Gastroesophageal sphincter (tissue), 4 donors: ENCODE results near the gene CTNS. TPM values are rescaled to one million over a fixed set of nuclear protein-coding genes. Genes with fewer than 3 reads are reported as not detected.

Experiments
- ATAC-seq: fragments of 150-250 bp; one replicate; pipeline ENCODE4 v1.9.1; 2016; ENCODE audit warnings: mild to moderate bottlenecking, moderate library complexity
- H3K27ac ChIP-seq, 4 donors: fragments of 200-600 bp; sonication (generic) in 3 of 4; 1 replicate in 3 of 4; 2 replicates in 1 of 4; pipeline ENCODE4 v1.5.1; 2016 to 2019
- H3K27me3 ChIP-seq: fragments of 200-600 bp; sonication (generic); one replicate; pipeline ENCODE4 v1.5.1; 2019
- H3K36me3 ChIP-seq, 2 donors: fragments of 200-600 bp; sonication (generic); one replicate each; pipeline ENCODE4 v1.5.1; 2019; ENCODE audit warnings: control low read depth in 1 of 2
- H3K4me1 ChIP-seq, 3 donors: fragments of 200-600 bp; sonication (generic); 1 replicate in 2 of 3; 2 replicates in 1 of 3; pipeline ENCODE4 v1.5.1; 2016 to 2019; ENCODE audit warnings: control low read depth in 2 of 3
- H3K4me3 ChIP-seq, 2 donors: fragments of 200-600 bp; sonication (generic); one replicate each; pipeline ENCODE4 v1.5.1; 2019; ENCODE audit warnings: mild to moderate bottlenecking in 1 of 2, moderate library complexity in 1 of 2
- H3K9me3 ChIP-seq, 3 donors: fragments of 200-600 bp; sonication (generic); one replicate each; pipeline ENCODE4 v1.5.1; 2017 to 2019; ENCODE audit warnings: control low read depth in 2 of 3
- CTCF ChIP-seq, 4 experiments: fragments of 200-600 bp in 2 of 4; fragments of 450-650 bp in 2 of 4; sonication (generic) in 1 of 4; IDR thresholded peaks; one replicate each; pipeline ENCODE4 v1.5.1; 2017 to 2019; ENCODE audit warnings: antibody characterized with exemption in 4 of 4, mild to moderate bottlenecking in 2 of 4, moderate library complexity in 2 of 4
- EP300 ChIP-seq: sonication (generic); formaldehyde crosslinking; IDR thresholded peaks from one replicate; pipeline ENCODE4 v1.6.1; 2017; ENCODE audit warnings: antibody characterized with exemption, mild to moderate bottlenecking
- POLR2A ChIP-seq, 2 donors: fragments of 450-650 bp; IDR thresholded peaks; one replicate each; pipeline ENCODE4 v1.6.1; 2017; ENCODE audit warnings: antibody characterized with exemption in 2 of 2, mild to moderate bottlenecking in 2 of 2, moderate library complexity in 1 of 2
- POLR2AphosphoS5 ChIP-seq: sonication (generic); formaldehyde crosslinking; IDR thresholded peaks from one replicate; pipeline ENCODE4 v1.6.1; 2017; ENCODE audit warnings: antibody characterized with exemption
- WGBS, 2 donors: methylation state at CpG; one replicate each; pipeline ENCODE4 v1.1.5; 2018; ENCODE audit warnings: low coverage in 1 of 2; 5-methylcytosine and 5-hydroxymethylcytosine counted together
- total RNA-seq, 4 donors: library from RNA; depleted of rRNA; stranded (reverse); fragments of >200 nt; gene quantifications; one replicate each; pipeline ENCODE4 v1.1.0, GENCODE V29; 2016

CTNS gene
- total RNA-seq, 4 donors from 2014 or later = 14.8 to 20.5 (median 17.8) TPM

- no CpG with 5 or more reads among the region's 5 CpGs for WGBS, 2 donors
- ATAC-seq = no peak
- Histone ChIP-seq H3K27ac (no peak overlapping the region), H3K4me1 (peaks cover 0 to 7% (median 0%) of the 10 kb centered on the region in 3 donors), H3K9me3 (no peaks in the 10 kb centered on the region), H3K4me3 (no peak overlapping the region), H3K27me3 (no peaks in the 10 kb centered on the region), H3K36me3 (peaks cover 0 to 83% of the 10 kb centered on the region in 2 donors)
- TF ChIP-seq CTCF (IDR thresholded peaks at IDR 0.05) (no peak), POLR2A (IDR thresholded peaks at IDR 0.05) (no peak), EP300 (no peak), POLR2AphosphoS5 (no peak)
Measured at GRCh38 chr17:3645310-3645709, 8.8 kb downstream of the CTNS start.

GRCh38 chr17:3647251-3647650 is 10.7 kb downstream of the CTNS start:
- Histone ChIP-seq H3K27me3 (no peaks in the 10 kb centered on the region), H3K27ac (no peak overlapping the region), H3K4me1 (peaks cover 0 to 7% (median 0%) of the 10 kb centered on the region in 3 donors), H3K9me3 (no peaks in the 10 kb centered on the region), H3K4me3 (no peak overlapping the region), H3K36me3 (peaks cover 0 to 81% of the 10 kb centered on the region in 2 donors)
- no peak for ATAC-seq
- TF ChIP-seq CTCF (IDR thresholded peaks at IDR 0.05) = no peak
- no peak for TF ChIP-seq POLR2AphosphoS5
- no peak for TF ChIP-seq POLR2A (IDR thresholded peaks at IDR 0.05)
- no peak for TF ChIP-seq EP300
- WGBS, 2 donors = 89% methylated on average over 3 of the region's 12 CpGs; no CpG with 5 or more reads in 1 of the 2 donors

GRCh38 chr17:3647769-3648555 is 11.4 kb downstream of the CTNS start:
- Histone ChIP-seq H3K9me3 (no peaks in the 10 kb centered on the region), H3K27me3 (no peaks in the 10 kb centered on the region), H3K4me1 (peaks cover 0 to 7% (median 0%) of the 10 kb centered on the region in 3 donors), H3K36me3 (peaks cover 0 to 74% of the 10 kb centered on the region in 2 donors), H3K4me3 (no peak overlapping the region), H3K27ac (no peak overlapping the region)
- 62 to 87% methylated on average over 8 of the region's 20 CpGs for WGBS, 2 donors
- no peak for ATAC-seq
- TF ChIP-seq EP300 (no peak), CTCF (IDR thresholded peaks at IDR 0.05) (peak in 2 of 4 experiments; percentile 22 to 42)

- no peak for TF ChIP-seq POLR2AphosphoS5
- no peak for TF ChIP-seq CTCF (IDR thresholded peaks at IDR 0.05)
- no peak for TF ChIP-seq POLR2A (IDR thresholded peaks at IDR 0.05)
- no peak for TF ChIP-seq EP300
- no peak overlapping the region for H3K27ac ChIP-seq
- H3K27me3 ChIP-seq = no peaks in the 10 kb centered on the region
- 89% methylated on average over 2 of the region's 11 CpGs; no CpG with 5 or more reads in 1 of the 2 donors for WGBS, 2 donors
- peaks cover 0 to 29% of the 10 kb centered on the region in 2 donors for H3K36me3 ChIP-seq
- H3K4me3 ChIP-seq = no peak overlapping the region
- no peaks in the 10 kb centered on the region for H3K9me3 ChIP-seq
- ATAC-seq = no peak
- H3K4me1 ChIP-seq = peaks cover 0 to 29% (median 19%) of the 10 kb centered on the region in 3 donors
Measured at GRCh38 chr17:3655766-3656165, 19.2 kb downstream of the CTNS start.

- H3K9me3 ChIP-seq = no peaks in the 10 kb centered on the region
- 94% methylated on average over 10 of the region's 16 CpGs; no CpG with 5 or more reads in 1 of the 2 donors for WGBS, 2 donors
- H3K36me3 ChIP-seq = peaks cover 0 to 31% of the 10 kb centered on the region in 2 donors
- peaks cover 0 to 34% (median 19%) of the 10 kb centered on the region in 3 donors for H3K4me1 ChIP-seq
- ATAC-seq = no peak
- no peaks in the 10 kb centered on the region for H3K27me3 ChIP-seq
- no peak overlapping the region for H3K27ac ChIP-seq
- no peak for TF ChIP-seq POLR2AphosphoS5
- no peak for TF ChIP-seq CTCF (IDR thresholded peaks at IDR 0.05)
- TF ChIP-seq EP300 = no peak
- no peak for TF ChIP-seq POLR2A (IDR thresholded peaks at IDR 0.05)
- no peak overlapping the region for H3K4me3 ChIP-seq
Measured at GRCh38 chr17:3656353-3656752, 19.8 kb downstream of the CTNS start.
